AG04450 (cell line): ENCODE measurements around the gene CMC2. TPM values are rescaled to one million over a fixed set of nuclear protein-coding genes. Genes with fewer than 3 reads are reported as not detected.

Source experiments
- CTCF ChIA-PET: fragments of 300-600, 350-600 bp; formaldehyde crosslinking; extraction: SDS; loops from one replicate; lab custom pipeline; 2022; ENCODE audit warnings: antibody characterized with exemption, inconsistent platforms; lab: Charles Lee
- POLR2A ChIA-PET: fragments of 350-600 bp; formaldehyde crosslinking; extraction: SDS; loops from one replicate; lab custom pipeline; 2021; ENCODE audit warnings: antibody characterized with exemption, inconsistent platforms; lab: Yijun Ruan, JAX
- DNase-seq: peaks from one replicate; pipeline ENCODE4 v3.0.0-alpha.2; 2011; ENCODE audit warnings: low read depth, low spot score
- H3K27ac ChIP-seq: one replicate; pipeline ENCODE4 v1.5.1; 2012; ENCODE audit warnings: low read depth, low read length, control low read depth
- H3K27me3 ChIP-seq: one replicate; pipeline ENCODE4 v1.6.0; 2012; ENCODE audit warnings: low read length; ENCODE audit not compliant: control insufficient read depth, insufficient read depth
- H3K4me3 ChIP-seq: 2 replicates; pipeline ENCODE4 v1.5.1; 2011; ENCODE audit warnings: mild to moderate bottlenecking, low read depth, low read length, control low read depth
- H3K9me3 ChIP-seq: 2 replicates; pipeline ENCODE4 v1.5.1; 2012; ENCODE audit warnings: low read length; ENCODE audit not compliant: control insufficient read depth, insufficient read depth
- CTCF ChIP-seq: IDR thresholded peaks from 2 replicates; pipeline ENCODE4 v1.5.1; 2011; ENCODE audit warnings: low read depth, low read length, control low read depth, inconsistent platforms
- polyA plus RNA-seq: library from polyadenylated mRNA; depleted of rRNA; stranded (reverse); fragments of >200 nt; gene quantifications from 2 replicates; pipeline ENCODE4 v1.2.3, GENCODE V29; 2011

Gene CMC2
- polyA plus RNA-seq, 1 experiment = 85.2 TPM

GRCh38 chr16:80993307-80993706, 13.4 kb downstream of the CMC2 start:
- peak overlapping the region; percentile 71 for H3K27ac ChIP-seq
- H3K9me3 ChIP-seq = no peaks in the 10 kb centered on the region
- CTCF ChIA-PET = interaction anchor here (1.3 to 10.6 kb wide), 5 partner anchors 11 to 69 kb away, joined by 3 to 120 read pairs (median 10); partner anchors contain the start of gene ATMIN
- TF ChIP-seq CTCF = no peak
- no peaks in the 10 kb centered on the region for H3K27me3 ChIP-seq
- DNase-seq = peak; percentile 86
- peak overlapping the region; percentile 35 for H3K4me3 ChIP-seq
- POLR2A ChIA-PET = interaction anchor here (0.7 to 1.9 kb wide), 4 partner anchors 14 to 84 kb away, joined by 3 to 14 read pairs (median 5); partner anchors contain the start of genes C16orf46, CENPN and CMC2

- TF ChIP-seq CTCF = no peak
- no peak for DNase-seq
- Histone ChIP-seq H3K27me3 (no peaks in the 10 kb centered on the region), H3K27ac (peak overlapping the region; percentile 76), H3K4me3 (peak overlapping the region; percentile 35), H3K9me3 (no peaks in the 10 kb centered on the region)
- POLR2A ChIA-PET = interaction anchor here (0.7 to 1.9 kb wide), 3 partner anchors 14 to 84 kb away, joined by 4 to 14 read pairs (median 6); partner anchors contain the start of genes C16orf46, CENPN and CMC2
- CTCF ChIA-PET = interaction anchor here (1.3 to 10.6 kb wide), 4 partner anchors 12 to 69 kb away, joined by 5 to 120 read pairs (median 10); partner anchors contain the start of gene ATMIN
These were observed 13.9 kb downstream of the CMC2 start for GRCh38 chr16:80992676-80993293.

- ChIA-PET CTCF (interaction anchor here (10.6 kb wide), 1 partner anchor 12 kb away, joined by 120 read pairs; no protein-coding TSS in a partner anchor), POLR2A (no interaction called here)
- no peak for TF ChIP-seq CTCF
- Histone ChIP-seq H3K27me3 (no peaks in the 10 kb centered on the region), H3K9me3 (no peaks in the 10 kb centered on the region), H3K27ac (no peak overlapping the region), H3K4me3 (no peak overlapping the region)
- DNase-seq = no peak
These were observed 14.8 kb downstream of the CMC2 start for GRCh38 chr16:80991792-80992430.

GRCh38 chr16:80990978-80991377, 15.7 kb downstream of the CMC2 start:
- no peak for TF ChIP-seq CTCF
- ChIA-PET POLR2A (no interaction called here), CTCF (interaction anchor here (0.7 to 10.6 kb wide), 2 partner anchors 12 to 13 kb away, joined by 3 to 120 read pairs; no protein-coding TSS in a partner anchor)
- no peaks in the 10 kb centered on the region for H3K27me3 ChIP-seq
- H3K4me3 ChIP-seq = no peak overlapping the region
- H3K9me3 ChIP-seq = no peaks in the 10 kb centered on the region
- no peak for DNase-seq
- no peak overlapping the region for H3K27ac ChIP-seq
